SK-N-SH (cell line): Measurements from ENCODE around the gene FEZF2. TPM values are rescaled to one million over a fixed set of nuclear protein-coding genes. Genes with fewer than 3 reads are reported as not detected.
A peak's percentile ranks its signal among the peaks of the same experiment; 100 is the strongest.

Experiments
- CTCF ChIA-PET: fragments of 300-600, 350-600 bp; formaldehyde crosslinking; extraction: SDS; loops from one replicate; lab custom pipeline; 2021; lab: Yijun Ruan, JAX
- POLR2A ChIA-PET: fragments of 350-600 bp; sonication (Branson Sonifier 250); formaldehyde crosslinking; extraction: SDS; loops from one replicate; lab custom pipeline; 2020; ENCODE audit warnings: antibody characterized with exemption, inconsistent platforms; lab: Yijun Ruan, JAX
- DNase-seq: peaks from one replicate; pipeline ENCODE4 v3.0.0; 2012
- H2AFZ ChIP-seq: fragments of 200-600 bp; sonication (generic); 2 replicates; pipeline ENCODE4 v1.8.1; 2016; ENCODE audit warnings: antibody characterized with exemption, mild to moderate bottlenecking, low read depth
- H3F3A ChIP-seq: fragments of 200-600 bp; sonication (generic); replicated peaks from 2 replicates; pipeline ENCODE3; 2016; ENCODE audit warnings: antibody characterized with exemption, mild to moderate bottlenecking; ENCODE audit not compliant: insufficient read depth
- H3K27ac ChIP-seq, 2 experiments: fragments of 200-500 bp in 1 of 2; fragments of 200-600 bp in 1 of 2; sonication (Bioruptor generic) in 1 of 2; sonication (generic), shearing (Covaris generic) in 1 of 2; 2 replicates each; pipeline versions ENCODE4 v1.5.1 to v1.6.1; 2014 to 2016; ENCODE audit warnings: low read depth in 2 of 2, inconsistent platforms in 1 of 2, low read length in 1 of 2, mild to moderate bottlenecking in 1 of 2, mixed read lengths in 1 of 2
- H3K27me3 ChIP-seq: fragments of 200-600 bp; sonication (generic), shearing (Covaris generic); 2 replicates; pipeline ENCODE4 v1.6.1; 2016; ENCODE audit warnings: mixed run types; ENCODE audit not compliant: insufficient read depth
- H3K36me3 ChIP-seq, 2 experiments: fragments of 200-500 bp in 1 of 2; fragments of 200-600 bp in 1 of 2; sonication (Bioruptor generic) in 1 of 2; sonication (generic) in 1 of 2; replicated peaks in 1 of 2; 2 replicates each; pipeline versions ENCODE3 to v1.5.1; 2014 to 2016; ENCODE audit warnings: low read length in 1 of 2, mild to moderate bottlenecking in 1 of 2; ENCODE audit not compliant: insufficient read depth in 2 of 2, control insufficient read depth in 1 of 2
- H3K4me1 ChIP-seq, 2 experiments: fragments of 200-500 bp in 1 of 2; fragments of 200-600 bp in 1 of 2; sonication (Bioruptor generic) in 1 of 2; sonication (generic), shearing (Covaris generic) in 1 of 2; 2 replicates each; pipeline versions ENCODE4 v1.5.1 to v1.6.1; 2014 to 2016; ENCODE audit warnings: low read depth in 1 of 2, low read length in 1 of 2, mixed run types in 1 of 2; ENCODE audit not compliant: insufficient read depth in 2 of 2, control insufficient read depth in 1 of 2
- H3K4me2 ChIP-seq: fragments of 200-600 bp; sonication (generic), shearing (Covaris generic); 2 replicates; pipeline ENCODE4 v1.6.1; 2017; ENCODE audit warnings: mixed run types
- H3K4me3 ChIP-seq, 2 experiments: fragments of 200-500 bp in 1 of 2; fragments of 200-600 bp in 1 of 2; sonication (Bioruptor generic) in 1 of 2; sonication (generic), shearing (Covaris generic) in 1 of 2; 2 replicates each; pipeline versions ENCODE4 v1.5.1 to v1.8.1; 2014 to 2016; ENCODE audit warnings: low read depth in 2 of 2, inconsistent platforms in 1 of 2, low read length in 1 of 2, mild to moderate bottlenecking in 1 of 2, mixed read lengths in 1 of 2, moderate library complexity in 1 of 2
- H3K79me2 ChIP-seq: fragments of 200-600 bp; sonication (generic); 2 replicates; pipeline ENCODE4 v1.8.1; 2017; ENCODE audit warnings: mild to moderate bottlenecking; ENCODE audit not compliant: insufficient read depth
- H3K9ac ChIP-seq: fragments of 200-600 bp; sonication (generic); 2 replicates; pipeline ENCODE4 v1.6.1; 2017; ENCODE audit warnings: mixed run types
- H3K9me2 ChIP-seq: fragments of 200-600 bp; sonication (generic); 2 replicates; pipeline ENCODE4 v1.6.1; 2017; ENCODE audit warnings: mixed run types
- H3K9me3 ChIP-seq: fragments of 200-600 bp; sonication (generic); 2 replicates; pipeline ENCODE4 v1.6.1; 2017; ENCODE audit warnings: mixed run types, mild to moderate bottlenecking, moderate library complexity
- H4K20me1 ChIP-seq: fragments of 200-600 bp; sonication (generic); 2 replicates; pipeline ENCODE4 v1.6.1; 2017; ENCODE audit warnings: mild to moderate bottlenecking, mixed run types; ENCODE audit not compliant: insufficient read depth
- ELF1 ChIP-seq: IDR thresholded peaks from 2 replicates; pipeline ENCODE4 v1.4.0; 2012
- EZH2phosphoT487 ChIP-seq: fragments of 200-600 bp; sonication (generic); IDR thresholded peaks from 2 replicates; pipeline ENCODE4 v1.6.1; 2017; ENCODE audit warnings: low read depth, mixed run types, mild to moderate bottlenecking, antibody characterized with exemption, moderate library complexity, borderline replicate concordance
- FOSL2 ChIP-seq: IDR thresholded peaks from 2 replicates; pipeline ENCODE4 v1.4.0; 2012; ENCODE audit warnings: low read depth, mild to moderate bottlenecking, moderate library complexity, borderline replicate concordance
- FOXJ3 ChIP-seq: sonication (generic); formaldehyde crosslinking; IDR thresholded peaks from 2 replicates; pipeline ENCODE4 v1.5.1; 2020; ENCODE audit warnings: mild to moderate bottlenecking, missing genetic modification reagents
- FOXM1 ChIP-seq: IDR thresholded peaks from 2 replicates; pipeline ENCODE4 v1.4.0; 2012; ENCODE audit warnings: low read depth, mild to moderate bottlenecking
- GATA2 ChIP-seq: sonication (generic); formaldehyde crosslinking; IDR thresholded peaks from 2 replicates; pipeline ENCODE4 v1.5.0; 2020; ENCODE audit warnings: mild to moderate bottlenecking, missing genetic modification reagents
- IRF3 ChIP-seq: fragments of 150-350 bp; IDR thresholded peaks from 2 replicates; pipeline ENCODE4 v1.6.1; 2016; ENCODE audit warnings: mild to moderate bottlenecking, low read depth, low read length
- MAX ChIP-seq: IDR thresholded peaks from 2 replicates; pipeline ENCODE4 v1.4.0; 2012; ENCODE audit warnings: low read depth
- NFIC ChIP-seq: IDR thresholded peaks from 2 replicates; pipeline ENCODE4 v1.4.0; 2012; ENCODE audit warnings: borderline replicate concordance
- NRF1 ChIP-seq: IDR thresholded peaks from 2 replicates; pipeline ENCODE4 v1.6.1; 2012; ENCODE audit warnings: low read depth, mild to moderate bottlenecking, low read length
- RFX5 ChIP-seq: IDR thresholded peaks from 2 replicates; pipeline ENCODE4 v1.6.1; 2012; ENCODE audit warnings: mild to moderate bottlenecking, improper control_type of control experiment, low read length
- RXRA ChIP-seq: IDR thresholded peaks from 2 replicates; pipeline ENCODE4 v1.4.0; 2012; ENCODE audit warnings: low read depth, mild to moderate bottlenecking, borderline replicate concordance
- SMC3 ChIP-seq: IDR thresholded peaks from 2 replicates; pipeline ENCODE4 v1.6.1; 2012; ENCODE audit warnings: low read depth, low read length, improper control_type of control experiment
- TEAD4 ChIP-seq: IDR thresholded peaks from 2 replicates; pipeline ENCODE4 v1.4.0; 2012; ENCODE audit warnings: mild to moderate bottlenecking, borderline replicate concordance; ENCODE audit not compliant: insufficient read depth
- USF1 ChIP-seq: IDR thresholded peaks from 2 replicates; pipeline ENCODE4 v1.4.0; 2012; ENCODE audit warnings: low read depth, borderline replicate concordance
- YY1 ChIP-seq: IDR thresholded peaks from 2 replicates; pipeline ENCODE4 v1.4.0; 2012; ENCODE audit warnings: low read depth, mild to moderate bottlenecking
- whole genome bisulfite sequencing: methylation state at CpG from one replicate; pipeline ENCODE4 v1.1.6; 2017; ENCODE audit warnings: low lambda C conversion rate; 5-methylcytosine and 5-hydroxymethylcytosine counted together
- polyA plus RNA-seq, 3 experiments: library from polyadenylated mRNA; depleted of rRNA; stranded (reverse); fragments of >200 nt; gene quantifications; 2 replicates each; pipeline ENCODE4 v1.2.3, GENCODE V29; 2012
- TF ChIP-seq, protein P1 (sequence below): fragments of 200-600 bp; sonication (generic); IDR thresholded peaks from 2 replicates; pipeline ENCODE4 v1.6.1; 2017; ENCODE audit warnings: antibody characterized with exemption, mild to moderate bottlenecking, moderate library complexity
- TF ChIP-seq, protein P2 (sequence below): IDR thresholded peaks from 2 replicates; pipeline ENCODE4 v1.4.0; 2012; ENCODE audit warnings: low read depth, borderline replicate concordance

The FEZF2 gene
- polyA plus RNA-seq, 1 of the 3 experiments (the other 2 are of a cell fraction) = not detected

DNA sequence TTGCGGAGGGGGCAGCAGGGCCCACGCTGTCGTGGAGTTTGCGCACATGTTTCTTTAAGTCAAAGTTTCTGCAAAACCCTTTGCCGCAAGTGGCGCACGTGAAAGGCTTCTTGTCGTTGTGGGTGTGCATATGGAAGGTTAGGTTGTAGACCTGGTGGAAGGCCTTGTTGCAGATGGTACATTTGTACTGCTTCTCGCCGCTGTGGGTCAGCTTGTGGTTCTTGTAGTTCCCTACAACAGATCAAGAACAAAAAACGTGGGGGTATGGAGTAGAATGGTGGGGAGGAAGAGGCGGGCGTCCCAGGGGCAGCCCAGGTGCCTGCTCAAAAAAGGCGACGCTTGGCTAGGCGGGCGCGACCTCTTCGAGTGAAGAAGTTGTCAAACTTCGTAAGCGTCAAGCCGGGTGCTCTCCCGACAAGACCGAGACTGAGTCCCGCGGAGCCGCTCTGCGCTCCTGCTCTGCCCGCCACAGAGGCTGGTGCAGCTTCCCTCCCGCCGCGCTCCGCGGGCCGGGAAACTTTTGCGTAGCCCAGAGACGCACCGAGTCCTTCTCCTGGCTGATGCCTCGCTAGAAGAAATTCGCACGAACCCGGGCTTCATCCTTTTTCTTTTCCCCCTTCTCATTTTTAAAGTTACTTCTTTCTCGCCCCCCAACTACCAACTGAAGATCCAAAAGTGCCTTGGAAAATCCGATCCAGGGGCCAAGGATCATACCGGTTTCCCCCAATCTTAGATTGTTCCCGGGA is 3.1 kb downstream of the FEZF2 start:
- Histone ChIP-seq H3K4me3 (no peak overlapping the region), H2AFZ (no peak overlapping the region), H3K79me2 (no peaks in the 10 kb centered on the region), H3K4me1 (peaks cover 0 to 5% of the 10 kb centered on the region in 2 experiments; a peak in 1 of 4 replicates), H3K27ac (no peak overlapping the region), H3K9ac (no peak overlapping the region), H3K9me2 (no peaks in the 10 kb centered on the region), H3K36me3 (no peaks in the 10 kb centered on the region), H3K9me3 (no peaks in the 10 kb centered on the region), H4K20me1 (no peaks in the 10 kb centered on the region), H3K27me3 (peaks cover 84% of the 10 kb centered on the region), H3F3A (no peaks in the 10 kb centered on the region), H3K4me2 (peak overlapping the region; percentile 33)
- peak; percentile 47 for DNase-seq
- ChIA-PET CTCF (interaction anchor here (0.7 to 1.0 kb wide), 2 partner anchors 19 to 189 kb away, joined by 3 to 4 read pairs; no protein-coding TSS in a partner anchor), POLR2A (no interaction called here)
- 30% methylated on average over 22 of the region's 46 CpGs for WGBS
- TF ChIP-seq GATA2 = no peak
- TF ChIP-seq NFIC = no peak
- TF ChIP-seq RFX5 = no peak
- TF ChIP-seq, protein P1, sequence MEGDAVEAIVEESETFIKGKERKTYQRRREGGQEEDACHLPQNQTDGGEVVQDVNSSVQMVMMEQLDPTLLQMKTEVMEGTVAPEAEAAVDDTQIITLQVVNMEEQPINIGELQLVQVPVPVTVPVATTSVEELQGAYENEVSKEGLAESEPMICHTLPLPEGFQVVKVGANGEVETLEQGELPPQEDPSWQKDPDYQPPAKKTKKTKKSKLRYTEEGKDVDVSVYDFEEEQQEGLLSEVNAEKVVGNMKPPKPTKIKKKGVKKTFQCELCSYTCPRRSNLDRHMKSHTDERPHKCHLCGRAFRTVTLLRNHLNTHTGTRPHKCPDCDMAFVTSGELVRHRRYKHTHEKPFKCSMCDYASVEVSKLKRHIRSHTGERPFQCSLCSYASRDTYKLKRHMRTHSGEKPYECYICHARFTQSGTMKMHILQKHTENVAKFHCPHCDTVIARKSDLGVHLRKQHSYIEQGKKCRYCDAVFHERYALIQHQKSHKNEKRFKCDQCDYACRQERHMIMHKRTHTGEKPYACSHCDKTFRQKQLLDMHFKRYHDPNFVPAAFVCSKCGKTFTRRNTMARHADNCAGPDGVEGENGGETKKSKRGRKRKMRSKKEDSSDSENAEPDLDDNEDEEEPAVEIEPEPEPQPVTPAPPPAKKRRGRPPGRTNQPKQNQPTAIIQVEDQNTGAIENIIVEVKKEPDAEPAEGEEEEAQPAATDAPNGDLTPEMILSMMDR = no peak
- TF ChIP-seq, protein P2, sequence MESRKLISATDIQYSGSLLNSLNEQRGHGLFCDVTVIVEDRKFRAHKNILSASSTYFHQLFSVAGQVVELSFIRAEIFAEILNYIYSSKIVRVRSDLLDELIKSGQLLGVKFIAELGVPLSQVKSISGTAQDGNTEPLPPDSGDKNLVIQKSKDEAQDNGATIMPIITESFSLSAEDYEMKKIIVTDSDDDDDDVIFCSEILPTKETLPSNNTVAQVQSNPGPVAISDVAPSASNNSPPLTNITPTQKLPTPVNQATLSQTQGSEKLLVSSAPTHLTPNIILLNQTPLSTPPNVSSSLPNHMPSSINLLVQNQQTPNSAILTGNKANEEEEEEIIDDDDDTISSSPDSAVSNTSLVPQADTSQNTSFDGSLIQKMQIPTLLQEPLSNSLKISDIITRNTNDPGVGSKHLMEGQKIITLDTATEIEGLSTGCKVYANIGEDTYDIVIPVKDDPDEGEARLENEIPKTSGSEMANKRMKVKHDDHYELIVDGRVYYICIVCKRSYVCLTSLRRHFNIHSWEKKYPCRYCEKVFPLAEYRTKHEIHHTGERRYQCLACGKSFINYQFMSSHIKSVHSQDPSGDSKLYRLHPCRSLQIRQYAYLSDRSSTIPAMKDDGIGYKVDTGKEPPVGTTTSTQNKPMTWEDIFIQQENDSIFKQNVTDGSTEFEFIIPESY = no peak
- TF ChIP-seq FOSL2 = no peak
- TF ChIP-seq FOXJ3 (CRISPR knock-in tag) = no peak
- no peak for TF ChIP-seq NRF1
- TF ChIP-seq USF1 = no peak
- TF ChIP-seq TEAD4 = no peak
- no peak for TF ChIP-seq IRF3
- TF ChIP-seq FOXM1 = no peak
- TF ChIP-seq ELF1 = no peak
- no peak for TF ChIP-seq MAX
- no peak for TF ChIP-seq SMC3
- TF ChIP-seq RXRA = no peak
- no peak for TF ChIP-seq YY1
- no peak for TF ChIP-seq EZH2phosphoT487
- TF ChIP-seq, all 33 proteins: peak for 0
